ENCODE results near the gene POU2F1.

POU2F1 gene

GRCh38 chr1:167439301-167439988 lies 218.8 kb downstream of the POU2F1 start:
- DNase-seq: peak in 39 of 56 donors; percentile 13 to 75 (median 32)

DNA sequence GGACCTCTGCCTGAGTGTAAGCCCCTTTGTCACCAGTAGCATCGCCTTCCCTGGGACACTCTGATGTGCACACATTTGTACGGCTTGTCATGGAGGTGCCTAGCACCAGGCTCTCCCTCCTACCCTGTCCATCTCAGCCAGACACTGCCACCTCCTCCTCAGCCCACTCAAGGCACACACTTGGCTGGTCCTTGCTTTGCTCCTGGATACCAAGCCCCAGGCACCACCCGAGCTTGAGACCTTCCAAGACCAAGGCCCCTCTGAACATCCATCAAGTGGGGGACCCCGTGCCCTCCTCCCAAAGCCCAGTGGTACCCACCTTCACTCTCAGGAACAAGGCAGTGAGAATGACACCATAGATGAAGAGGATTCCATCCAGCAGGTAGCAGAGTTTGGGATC lies 219.7 kb downstream of the POU2F1 start:
- no peak for DNase-seq

DNA sequence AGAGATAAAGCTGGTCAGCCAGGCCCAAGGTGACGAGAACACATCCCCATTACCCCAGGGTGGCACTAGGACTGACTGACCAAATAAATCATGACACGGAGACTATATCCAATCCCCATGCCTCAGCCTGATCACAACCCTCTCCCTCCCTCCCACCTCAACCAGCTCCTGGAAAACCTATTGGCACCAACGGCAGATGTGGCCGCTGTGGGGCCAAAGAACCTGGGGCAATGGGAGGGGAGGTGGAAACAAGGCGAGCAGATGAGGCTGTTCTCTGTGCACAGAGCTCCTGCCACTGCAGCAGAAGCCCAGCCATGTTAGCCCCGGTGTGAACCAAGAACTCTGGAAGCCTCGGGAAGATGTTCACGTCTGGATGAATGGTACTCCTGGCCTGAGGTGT lies 220.1 kb downstream of the POU2F1 start:
- no peak for DNase-seq

DNA sequence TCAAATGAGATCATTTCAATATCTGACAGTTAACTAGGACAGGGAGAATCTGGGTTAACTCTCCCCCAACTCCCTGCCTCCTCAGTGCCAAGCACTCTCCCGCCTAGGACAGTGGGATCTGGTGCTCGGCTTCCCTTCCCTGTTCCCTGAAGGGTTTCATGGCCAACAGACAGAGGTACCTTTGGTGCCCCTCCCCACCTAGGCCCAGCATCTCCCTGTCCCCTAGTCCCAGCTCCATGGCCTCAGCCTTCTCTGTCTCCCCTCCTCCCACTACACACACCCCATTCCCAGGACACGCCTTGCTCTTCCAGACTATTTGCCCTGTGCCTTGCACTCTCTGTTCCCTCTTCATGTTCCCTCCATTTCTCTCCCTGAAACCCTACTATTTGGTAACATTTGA lies 220.5 kb downstream of the POU2F1 start:
- DNase-seq: no peak

GRCh38 chr1:167442142-167442848 lies 221.6 kb downstream of the POU2F1 start:
- peak in 49 of 56 donors; percentile 7 to 90 (median 57) for DNase-seq

DNA sequence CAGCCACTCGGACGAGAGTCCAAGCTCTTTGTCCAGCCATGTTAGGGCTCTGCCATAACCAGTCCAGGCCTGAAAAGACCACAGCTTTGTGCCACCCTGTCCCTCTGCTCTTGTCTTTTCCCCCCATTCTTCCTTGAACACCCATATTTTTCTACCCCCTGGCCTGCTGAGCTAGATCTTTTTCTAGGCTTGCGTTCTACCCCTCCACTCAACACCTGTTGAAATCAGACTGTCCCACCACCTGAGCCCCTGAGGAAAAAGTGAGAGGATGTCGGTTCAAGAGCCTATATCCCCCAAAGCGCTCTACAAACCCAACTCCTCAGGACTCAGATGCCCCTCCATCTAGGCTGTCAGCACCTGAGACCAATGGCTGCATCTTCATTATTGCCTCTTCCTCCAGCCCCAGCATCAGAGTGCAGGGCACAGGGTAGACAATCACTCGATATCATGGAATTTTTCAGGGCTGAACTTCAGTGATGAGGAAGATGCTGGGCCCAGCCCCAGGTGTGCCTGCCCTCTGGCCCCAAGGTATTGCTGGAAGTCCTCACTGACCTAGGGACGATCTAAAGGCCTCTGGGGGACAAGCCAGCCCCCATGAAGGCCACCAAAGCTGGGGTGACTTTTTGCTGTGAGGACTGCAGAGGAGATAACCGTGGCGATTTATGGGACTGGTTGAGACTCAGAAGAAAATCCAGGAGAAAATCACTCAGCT lies 222.3 kb downstream of the POU2F1 start:
- DNase-seq: no peak

DNA sequence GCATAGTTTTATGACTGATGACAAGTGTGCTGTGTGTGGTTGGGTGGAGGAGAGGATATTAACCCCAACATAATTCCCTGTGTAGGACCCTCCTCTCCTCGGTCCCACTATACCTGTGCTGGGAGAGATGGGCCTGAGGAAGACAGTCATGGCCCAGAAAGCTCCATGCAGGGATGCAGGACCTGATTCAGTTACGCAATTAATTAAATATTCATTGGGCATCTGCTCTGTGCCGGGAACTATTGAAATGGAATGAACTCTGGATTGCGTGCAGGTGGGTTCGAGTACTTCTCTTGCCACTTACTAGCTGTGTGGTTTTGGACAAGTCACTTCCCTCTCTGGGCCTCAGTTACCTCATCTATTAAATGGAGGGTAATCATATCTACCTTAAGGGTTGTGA lies 223.1 kb downstream of the POU2F1 start:
- DNase-seq: no peak

DNA sequence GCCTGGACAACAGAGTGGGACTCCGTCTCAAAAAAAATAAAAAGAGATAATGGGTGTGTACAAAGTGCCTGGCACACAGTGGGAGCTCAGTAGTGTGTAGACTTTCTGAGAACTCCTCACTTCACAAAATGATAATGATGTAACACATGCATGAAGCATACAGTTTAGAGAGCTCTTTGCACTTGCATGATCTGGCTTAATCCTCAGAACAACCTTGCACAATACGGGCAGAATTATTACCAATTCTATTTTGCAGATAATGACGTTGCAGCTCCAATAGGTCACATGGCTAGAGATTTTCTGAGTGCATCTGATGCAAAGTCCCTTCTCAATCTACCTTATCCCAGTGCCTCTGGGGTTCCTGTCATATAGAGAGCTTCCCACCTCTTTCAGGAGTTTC lies 226.3 kb downstream of the POU2F1 start:
- no peak for DNase-seq

GRCh38 chr1:167447521-167448136 lies 226.9 kb downstream of the POU2F1 start:
- DNase-seq: peak in 3 of 56 donors; percentile 5 to 17 (median 9)

- no peak for DNase-seq
Measured at GRCh38 chr1:167450843-167451242, 230.2 kb downstream of the POU2F1 start.

DNA sequence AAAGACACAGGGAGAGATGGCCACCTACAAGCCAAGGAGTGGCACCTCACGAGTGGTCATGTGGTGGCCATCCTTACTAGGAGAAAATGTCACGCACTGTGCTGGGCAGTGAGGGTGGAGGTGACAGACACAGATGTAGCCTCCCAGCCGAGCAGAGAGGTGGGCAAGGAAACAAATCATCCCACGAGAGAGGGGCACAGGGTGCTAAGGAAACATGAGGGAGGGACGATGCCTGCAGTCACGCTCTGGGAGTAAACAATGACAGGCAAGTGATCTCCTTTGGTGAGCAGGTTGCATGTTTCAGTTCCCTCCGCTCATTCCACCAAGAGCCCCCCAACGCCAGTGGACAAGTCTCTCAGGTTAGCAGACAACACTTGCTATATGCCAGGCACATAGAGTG lies 231.8 kb downstream of the POU2F1 start:
- no peak for DNase-seq

GRCh38 chr1:167453123-167453522 lies 232.4 kb downstream of the POU2F1 start:
- no peak for DNase-seq

DNA sequence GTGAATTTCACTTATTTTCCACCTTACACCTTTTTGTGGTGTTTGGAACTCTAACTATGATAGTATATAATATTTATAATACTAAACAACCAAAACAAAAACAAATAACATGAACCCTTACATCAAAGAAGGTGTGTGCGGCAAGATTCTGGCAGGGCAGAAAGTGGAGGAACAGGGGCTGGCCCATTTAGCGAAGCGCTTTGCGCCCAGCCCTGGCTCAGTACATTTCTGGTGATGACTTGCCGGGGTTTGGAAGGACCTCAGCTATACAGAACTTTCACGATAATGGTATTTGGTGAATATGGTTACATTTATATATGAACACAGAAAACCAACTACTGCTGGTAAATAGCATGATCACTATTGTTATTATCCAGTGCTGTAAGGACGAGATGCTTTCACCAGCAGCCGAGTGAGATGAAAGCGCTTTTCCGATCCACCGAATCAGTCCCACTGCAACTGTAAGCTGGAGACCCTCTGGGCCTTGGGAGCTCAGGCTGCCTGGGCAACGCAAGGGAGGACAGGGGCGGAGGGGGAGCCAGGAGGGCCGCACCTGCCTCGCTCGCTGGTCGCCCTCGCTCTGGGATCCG lies 233.7 kb downstream of the POU2F1 start:
- peak in 1 of 56 donors; percentile 65 for DNase-seq

DNA sequence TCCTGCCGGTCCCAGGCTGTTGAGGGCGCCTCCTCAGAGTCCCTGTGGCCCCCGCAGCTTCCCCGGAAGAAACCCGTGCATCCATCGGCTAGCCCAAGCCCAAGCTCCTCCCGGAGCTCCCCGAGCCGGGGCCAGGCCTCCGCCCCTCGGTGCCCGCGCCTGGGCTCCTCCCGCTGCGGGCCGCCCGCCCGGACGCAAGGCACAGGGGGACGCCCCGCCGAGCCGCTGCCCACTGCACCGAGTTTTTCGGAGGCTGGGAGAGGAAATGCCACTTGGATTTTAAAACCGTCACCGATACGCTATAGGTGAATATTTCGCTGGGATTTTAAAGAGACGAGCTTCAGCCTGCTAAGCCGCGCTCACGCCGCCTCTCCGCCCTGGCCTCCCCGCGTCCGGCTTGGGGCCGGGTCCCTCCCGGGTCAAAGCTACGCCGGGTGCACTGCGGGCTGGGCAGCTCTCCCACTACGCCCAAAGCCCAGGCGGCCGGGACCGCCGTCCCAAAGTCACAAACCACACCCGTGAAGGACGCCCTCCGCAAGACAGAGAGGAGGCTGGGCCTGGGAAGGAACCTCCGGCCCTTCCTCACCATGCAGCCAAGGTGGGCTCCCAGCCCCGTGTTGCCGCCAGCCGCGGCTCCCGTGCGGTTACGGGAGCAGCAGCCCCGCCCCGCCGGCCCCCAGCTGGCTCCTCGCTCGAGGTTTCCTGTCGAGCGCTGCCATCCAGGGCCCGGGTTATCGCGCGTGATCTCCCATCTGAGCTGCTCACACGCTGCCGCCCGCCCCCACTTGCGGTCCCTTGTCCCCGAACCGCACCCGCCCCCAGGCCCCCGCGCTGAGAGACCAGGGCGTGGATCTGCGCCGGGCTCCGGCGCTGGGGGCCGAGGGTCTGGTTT lies 234.5 kb downstream of the POU2F1 start:
- peak in 45 of 56 donors; percentile 8 to 77 (median 41) for DNase-seq

- peak in 24 of 56 donors; percentile 20 to 69 (median 45) for DNase-seq
Measured at GRCh38 chr1:167455786-167456446, 235.2 kb downstream of the POU2F1 start.

DNA sequence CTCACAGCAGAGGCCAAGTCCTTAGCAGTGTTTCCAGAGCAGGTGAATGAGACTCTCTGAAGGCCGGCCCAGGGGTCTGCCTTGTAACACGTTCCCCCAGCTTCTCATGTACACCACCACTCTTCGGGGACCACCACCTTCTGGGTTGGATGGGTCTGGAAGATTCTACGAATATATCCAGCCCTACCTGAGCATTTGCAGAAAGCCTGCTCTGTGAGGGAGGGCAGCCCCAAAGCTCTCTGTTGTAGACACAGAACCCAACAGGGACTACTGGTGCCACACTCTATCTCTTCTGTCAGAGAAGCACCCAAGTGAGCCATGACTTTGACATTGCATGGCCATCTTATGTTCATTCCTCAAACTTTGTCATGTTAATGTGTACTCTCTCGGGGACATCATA lies 235.8 kb downstream of the POU2F1 start:
- DNase-seq: no peak

DNA sequence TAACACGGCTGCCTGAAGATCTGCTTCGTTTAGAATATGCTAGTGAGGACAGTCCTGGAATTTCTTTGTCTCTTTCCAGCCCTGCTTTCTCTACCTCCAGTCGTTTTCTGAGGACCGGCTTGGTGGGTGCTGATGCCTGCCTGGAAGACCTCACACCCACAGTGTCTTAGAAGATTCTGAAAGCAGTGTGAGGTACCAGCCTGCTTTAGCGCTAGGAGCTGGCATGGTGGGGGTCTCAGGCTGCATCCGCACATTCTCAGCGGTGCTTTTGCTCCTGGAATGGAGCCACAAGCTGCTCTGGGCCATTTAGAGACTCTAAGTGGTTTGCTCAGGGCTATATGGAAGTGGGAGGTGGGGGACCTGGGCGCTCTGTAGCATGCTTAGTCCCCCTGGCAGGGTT lies 236.2 kb downstream of the POU2F1 start:
- no peak for DNase-seq

- DNase-seq: no peak
Measured at GRCh38 chr1:167457936-167458584, 237.4 kb downstream of the POU2F1 start.

DNA sequence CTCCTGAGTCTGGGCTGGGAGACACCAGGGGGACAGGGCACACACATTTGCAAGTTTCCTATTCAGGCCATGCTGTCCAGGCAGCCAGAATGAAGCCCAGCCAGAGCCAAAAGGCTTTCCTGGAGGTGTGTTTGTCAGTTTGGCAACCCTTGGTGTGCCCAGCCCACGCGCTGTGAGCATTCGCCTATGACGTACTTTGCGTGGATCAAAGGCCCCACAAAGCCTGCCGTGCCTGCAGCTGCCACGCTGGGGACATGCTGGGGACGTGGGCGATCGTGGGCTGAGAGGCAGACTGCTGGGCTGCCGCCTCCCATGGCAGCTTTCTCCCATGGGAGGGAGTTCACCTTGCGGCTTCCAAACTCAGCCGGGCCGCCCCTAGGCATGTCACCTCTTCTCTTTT lies 240.2 kb downstream of the POU2F1 start:
- no peak for DNase-seq
